ENCODE results near the gene ZNF346.

The ZNF346 gene

DNA sequence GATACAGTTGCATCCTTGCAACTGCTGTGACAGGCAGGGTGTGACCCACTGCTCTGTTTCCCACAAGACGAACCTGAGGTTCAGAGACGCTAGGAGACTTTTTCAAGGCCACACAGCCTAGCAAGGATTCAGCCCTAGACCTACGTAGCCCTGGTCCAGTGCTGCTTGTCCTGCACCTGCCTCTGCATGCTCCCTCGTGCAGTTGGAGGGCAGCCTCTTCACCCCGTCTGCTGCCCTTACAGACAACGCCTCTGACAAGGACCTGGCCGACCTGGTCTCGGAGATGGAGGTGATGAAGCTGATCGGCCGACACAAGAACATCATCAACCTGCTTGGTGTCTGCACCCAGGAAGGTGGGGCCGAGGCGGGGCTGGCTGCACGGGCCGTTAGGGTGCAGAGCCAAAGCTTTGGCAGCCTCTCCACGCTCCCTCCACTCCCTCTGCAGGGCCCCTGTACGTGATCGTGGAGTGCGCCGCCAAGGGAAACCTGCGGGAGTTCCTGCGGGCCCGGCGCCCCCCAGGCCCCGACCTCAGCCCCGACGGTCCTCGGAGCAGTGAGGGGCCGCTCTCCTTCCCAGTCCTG lies 72.7 kb downstream of the ZNF346 start:
- DNase-seq, result no peak

DNA sequence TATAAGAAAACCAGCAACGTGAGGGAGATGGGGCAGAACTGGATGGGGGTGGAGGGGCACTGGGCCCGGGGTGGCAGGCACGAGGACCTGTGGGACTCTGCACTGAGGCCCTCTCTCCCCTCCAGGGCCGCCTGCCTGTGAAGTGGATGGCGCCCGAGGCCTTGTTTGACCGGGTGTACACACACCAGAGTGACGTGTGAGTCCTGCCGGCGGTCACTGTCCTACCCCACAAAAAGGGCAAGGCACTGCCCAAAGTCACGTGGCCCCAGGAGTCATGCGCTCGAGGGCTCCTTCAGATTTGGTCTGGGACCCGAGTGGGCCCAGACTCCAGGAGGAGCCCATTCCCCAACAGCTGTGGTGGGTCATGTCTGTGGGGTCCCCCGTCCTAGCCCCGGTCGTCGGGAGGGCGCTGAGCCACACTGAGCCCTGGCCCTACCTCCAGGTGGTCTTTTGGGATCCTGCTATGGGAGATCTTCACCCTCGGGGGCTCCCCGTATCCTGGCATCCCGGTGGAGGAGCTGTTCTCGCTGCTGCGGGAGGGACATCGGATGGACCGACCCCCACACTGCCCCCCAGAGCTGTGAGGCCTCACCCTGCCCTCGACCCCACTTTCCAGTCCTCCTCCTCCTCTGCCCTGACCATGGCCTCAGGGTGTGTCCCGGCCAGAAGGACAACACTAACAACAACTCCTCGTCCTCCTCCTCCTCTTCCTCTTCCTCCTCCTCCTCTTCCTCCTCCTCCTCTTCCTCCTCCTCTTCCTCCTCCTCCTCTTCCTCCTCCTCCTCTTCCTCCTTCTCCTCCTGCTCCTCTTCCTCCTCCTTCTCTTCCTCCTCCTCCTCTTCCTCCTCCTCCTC lies 73.9 kb downstream of the ZNF346 start:
- DNase-seq, result no peak

DNA sequence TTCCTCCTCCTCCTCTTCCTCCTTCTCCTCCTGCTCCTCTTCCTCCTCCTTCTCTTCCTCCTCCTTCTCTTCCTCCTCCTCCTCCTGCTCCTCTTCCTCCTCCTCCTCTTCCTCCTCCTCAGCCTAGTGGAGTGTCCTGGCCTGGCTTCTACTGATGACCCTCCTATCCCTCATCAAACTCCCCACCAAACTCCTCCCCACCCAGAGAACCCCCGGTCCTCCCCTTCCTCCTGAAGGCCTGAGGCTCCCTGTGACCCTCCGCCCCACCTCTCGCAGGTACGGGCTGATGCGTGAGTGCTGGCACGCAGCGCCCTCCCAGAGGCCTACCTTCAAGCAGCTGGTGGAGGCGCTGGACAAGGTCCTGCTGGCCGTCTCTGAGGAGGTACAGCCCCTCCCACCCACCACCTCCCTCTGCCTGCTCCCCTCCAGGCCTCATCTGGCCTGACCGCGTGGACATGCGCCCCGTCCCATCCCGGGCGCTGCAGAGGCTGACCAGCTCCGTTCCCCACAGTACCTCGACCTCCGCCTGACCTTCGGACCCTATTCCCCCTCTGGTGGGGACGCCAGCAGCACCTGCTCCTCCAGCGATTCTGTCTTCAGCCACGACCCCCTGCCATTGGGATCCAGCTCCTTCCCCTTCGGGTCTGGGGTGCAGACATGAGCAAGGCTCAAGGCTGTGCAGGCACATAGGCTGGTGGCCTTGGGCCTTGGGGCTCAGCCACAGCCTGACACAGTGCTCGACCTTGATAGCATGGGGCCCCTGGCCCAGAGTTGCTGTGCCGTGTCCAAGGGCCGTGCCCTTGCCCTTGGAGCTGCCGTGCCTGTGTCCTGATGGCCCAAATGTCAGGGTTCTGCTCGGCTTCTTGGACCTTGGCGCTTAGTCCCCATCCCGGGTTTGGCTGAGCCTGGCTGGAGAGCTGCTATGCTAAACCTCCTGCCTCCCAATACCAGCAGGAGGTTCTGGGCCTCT lies 74.8 kb downstream of the ZNF346 start:
- DNase-seq, result no peak

DNA sequence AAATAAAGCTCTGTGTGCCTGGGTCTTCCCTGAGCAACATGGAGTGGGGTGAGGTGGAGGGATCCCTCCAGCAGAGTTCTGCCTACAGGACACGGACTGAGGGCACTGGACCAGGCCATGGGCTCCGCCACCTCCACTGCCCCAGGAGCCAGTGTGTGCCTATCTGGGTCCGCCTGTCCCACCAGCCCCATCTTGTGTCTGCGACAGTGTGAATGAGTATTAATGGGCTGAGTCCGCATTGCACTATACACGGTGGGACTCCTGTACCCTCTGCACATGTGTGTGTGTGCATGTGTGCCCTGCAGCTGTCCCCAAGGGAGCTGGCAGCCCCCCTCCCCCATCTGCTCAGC lies 75.6 kb downstream of the ZNF346 start:
- DNase-seq, result no peak

DNA sequence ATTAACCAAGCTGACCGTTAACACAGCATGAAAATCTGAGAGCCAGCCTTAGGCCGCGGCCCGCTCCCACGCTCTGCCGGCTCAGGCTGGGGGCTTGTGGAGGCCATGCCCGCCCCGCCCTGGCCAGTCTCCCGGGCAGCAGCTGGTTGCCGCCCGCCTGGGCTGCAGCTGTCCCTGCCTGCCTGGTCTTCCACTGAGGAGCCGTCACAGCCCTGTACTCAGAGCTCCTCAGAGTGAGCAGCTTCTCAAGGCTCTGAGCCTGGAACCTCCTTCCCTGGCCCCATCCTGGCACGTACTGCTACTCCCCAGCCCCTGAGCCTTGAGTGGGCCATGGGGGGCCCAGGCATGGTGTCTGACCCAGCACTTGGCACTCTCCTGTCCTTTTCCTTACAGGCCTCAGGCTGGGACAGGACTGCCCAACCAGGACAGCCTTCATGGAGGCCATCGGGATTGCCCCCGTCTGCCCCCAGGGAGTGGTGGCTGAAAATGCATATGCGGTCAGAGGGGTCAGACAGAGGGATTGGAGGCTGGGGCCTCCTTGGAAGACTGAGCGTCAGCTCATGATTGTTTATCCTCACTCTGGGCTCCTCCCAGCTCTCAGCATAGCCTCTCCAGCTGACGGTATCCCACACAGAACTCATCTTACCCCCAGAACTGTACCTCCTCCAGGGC lies 76.1 kb downstream of the ZNF346 start:
- DNase-seq, result no peak

DNA sequence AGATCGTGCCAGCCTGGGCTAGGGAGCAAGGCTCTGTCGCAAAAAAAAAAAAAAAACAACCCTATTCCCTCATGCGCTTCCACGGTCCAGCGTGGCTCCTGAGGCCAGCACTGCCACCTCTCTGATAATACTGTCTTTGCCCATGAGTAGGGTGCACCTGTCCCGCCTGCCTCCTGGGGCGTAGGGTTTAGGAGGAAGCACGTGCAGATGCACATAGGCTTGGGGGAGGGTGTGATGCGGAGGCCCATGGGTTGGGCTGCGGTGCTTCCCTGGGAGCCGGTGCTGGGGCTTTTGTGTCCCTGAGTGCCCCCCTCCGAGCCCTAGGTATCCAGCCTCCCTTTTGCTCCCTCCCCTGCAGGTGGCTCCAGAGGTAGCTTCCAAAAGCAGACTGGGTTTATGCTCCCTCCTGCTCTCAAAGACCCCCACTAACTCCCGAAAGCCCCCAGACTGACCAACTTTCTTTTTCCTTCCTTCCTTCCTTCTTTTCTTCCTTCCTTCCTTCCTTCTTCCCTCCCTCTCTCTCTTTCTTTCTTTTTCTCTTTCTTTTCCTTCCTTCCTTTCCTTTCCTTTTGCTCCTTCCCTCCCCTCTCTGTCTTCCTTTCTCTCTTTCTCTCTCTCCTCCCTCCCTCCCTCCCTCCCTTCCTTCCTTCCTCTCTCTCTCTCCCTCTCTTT lies 77.1 kb downstream of the ZNF346 start:
- DNase-seq, result no peak

DNA sequence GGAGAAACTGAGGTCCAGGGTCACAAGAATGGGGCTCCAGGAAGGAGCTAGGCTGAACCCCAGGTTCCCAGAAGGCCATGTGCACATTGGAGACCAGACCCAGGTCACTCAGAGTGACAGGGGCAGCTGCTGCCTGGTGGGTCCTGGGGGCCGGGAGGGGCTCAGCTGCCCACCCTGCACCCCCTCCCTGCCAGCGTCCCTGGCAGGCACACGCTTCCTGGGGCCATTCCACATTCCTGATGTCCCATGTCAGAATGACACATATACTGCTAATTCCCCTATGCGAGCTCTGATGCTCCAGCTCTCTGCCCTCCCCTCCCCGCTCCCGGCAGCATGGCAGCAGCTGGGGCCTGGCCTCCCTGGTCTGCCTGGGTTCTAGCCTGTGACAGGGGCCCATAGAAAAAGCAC lies 78.2 kb downstream of the ZNF346 start:
- no peak for DNase-seq

DNA sequence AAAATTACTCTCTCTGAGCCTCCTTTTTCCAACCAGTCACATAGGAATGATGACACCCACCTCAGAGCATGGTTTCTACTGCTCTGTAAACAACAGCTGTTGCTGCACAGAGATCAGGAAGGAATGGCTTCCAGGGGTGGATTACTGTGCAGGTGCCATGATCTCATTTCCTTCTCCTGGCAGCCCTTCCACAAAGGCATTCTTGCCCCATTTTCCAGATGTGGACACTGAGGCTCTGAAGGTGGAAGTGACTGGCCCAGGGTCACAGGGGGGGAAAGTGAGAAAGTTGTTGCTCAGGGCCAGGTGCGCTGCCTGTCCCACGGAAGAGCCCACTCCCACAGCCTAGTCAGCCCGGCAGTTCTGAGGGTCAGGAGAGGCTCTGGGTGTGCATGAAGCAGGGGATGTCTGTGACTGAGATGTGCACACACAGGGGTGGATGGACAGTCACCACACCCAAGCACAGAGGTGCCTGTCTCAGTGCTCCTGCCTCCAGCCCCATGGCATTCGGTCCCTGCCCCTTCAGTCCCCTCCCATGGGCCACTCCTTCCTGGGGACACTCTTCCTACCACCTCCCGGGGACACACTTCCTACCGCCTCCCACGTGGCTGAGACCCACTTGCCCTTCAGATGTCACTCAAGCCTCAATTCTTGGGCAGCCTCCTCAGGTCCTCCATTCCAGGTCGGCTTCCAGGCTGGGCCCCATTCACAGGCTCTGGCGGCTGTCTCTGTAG lies 81.2 kb downstream of the ZNF346 start:
- DNase-seq, result no peak

DNA sequence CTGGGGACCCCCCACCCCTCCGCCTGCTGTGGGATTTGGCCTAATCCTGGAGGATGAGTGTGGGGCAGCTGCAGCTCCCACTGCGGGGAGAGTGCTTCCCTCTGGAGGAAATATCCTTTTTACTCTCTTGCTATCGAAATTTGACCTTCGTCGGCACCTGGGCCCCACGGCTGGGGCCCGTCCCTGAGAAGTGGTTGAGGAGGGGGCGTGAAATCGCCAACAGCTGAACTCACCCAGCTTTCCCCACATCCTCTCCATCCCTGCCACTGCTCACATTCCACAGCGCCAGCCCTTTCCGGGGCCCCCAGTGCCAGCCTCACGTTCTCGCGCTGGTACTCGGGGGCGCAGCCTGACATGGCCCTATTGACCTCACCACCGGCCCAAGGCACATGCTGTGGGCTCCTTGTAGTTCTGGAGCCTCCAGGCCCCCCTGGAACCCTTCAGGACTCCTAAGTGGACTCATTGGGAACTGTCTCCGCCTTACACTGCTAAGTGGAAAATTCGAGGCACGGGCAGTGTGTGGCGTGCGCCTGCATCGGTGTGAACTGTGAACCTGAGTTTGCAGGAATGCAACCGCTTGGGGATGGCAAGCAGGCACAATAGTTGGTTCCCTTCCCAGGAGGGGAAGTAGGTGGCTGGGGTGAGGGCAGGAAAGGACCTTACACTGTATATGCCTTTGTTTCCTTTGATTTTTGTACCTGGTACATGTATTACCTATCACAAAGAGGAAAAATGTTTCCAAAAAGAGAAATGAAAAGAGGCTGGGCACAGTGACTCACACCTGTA lies 83.4 kb downstream of the ZNF346 start:
- no peak for DNase-seq

DNA sequence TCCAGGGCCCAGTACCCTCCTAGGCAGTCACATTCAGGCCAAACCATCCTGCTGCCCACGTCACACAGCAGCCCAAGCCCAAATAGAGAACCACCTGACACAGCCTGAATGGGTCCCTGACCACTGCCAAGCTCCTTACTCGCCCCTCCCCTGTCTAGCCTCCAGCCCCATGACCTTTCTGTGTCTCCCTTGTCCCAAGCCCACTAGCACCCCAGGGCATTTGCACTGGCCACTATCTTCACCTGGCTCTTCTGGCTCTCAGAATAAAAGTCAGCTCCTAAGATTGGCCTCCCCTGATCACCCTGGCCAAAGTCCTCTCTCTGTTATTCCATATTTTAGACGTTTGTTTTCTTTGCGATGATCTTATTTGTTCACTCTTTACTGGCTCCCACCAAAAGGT lies 84.7 kb downstream of the ZNF346 start:
- DNase-seq, result no peak

DNA sequence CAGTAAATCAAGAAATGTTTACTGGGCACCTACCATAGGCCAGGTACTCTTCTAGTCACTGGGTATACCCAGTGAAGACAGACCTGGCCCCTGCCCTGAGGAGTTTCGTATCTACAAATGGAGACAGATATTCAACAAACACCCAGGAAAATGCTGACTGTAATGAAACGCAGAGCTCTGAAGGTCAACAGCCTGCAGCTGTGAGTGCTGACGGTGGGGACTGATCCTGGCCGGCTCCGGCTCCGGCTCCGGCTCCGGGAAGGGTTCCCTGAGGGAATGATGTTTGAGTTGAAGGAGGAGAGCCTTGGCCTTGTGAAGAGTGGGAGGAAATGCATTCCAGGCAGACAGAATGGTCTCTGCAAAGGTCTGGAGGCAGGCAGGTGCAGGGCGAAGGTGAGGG lies 87.3 kb downstream of the ZNF346 start:
- DNase-seq, result no peak

DNA sequence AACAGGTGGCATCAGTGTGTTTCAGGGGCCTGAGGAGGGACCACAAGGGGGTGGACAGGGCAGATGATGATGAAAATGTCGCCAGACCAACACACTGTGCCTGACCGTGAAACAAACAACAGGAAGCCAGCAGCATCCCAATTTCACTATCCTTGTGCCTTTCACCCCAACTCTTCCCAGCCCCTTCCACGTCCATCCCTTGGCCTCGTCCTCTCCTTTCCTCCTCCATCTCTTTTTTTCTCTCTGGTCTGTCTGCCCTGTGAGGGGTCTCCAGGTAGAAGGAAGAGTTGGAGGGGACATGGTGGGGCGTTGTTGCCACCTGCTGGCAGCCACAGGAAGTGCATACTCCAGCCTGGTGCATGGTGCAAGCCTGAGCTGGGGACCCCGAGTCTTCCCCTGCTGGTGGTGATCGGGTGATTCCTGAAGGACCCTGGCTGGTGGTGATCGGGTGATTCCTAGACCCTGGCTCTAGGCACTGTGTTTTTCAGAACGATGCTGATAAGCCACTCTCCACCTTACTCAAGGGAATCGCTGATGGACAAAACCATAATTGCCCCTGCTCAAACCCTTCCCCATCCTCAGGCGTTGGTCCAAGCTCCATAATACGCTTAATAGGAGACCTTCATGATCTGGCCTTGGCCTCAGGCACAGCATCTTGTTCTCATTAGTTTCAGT lies 89.4 kb downstream of the ZNF346 start:
- peak in 1 of 2 experiments; percentile 13 for DNase-seq

DNA sequence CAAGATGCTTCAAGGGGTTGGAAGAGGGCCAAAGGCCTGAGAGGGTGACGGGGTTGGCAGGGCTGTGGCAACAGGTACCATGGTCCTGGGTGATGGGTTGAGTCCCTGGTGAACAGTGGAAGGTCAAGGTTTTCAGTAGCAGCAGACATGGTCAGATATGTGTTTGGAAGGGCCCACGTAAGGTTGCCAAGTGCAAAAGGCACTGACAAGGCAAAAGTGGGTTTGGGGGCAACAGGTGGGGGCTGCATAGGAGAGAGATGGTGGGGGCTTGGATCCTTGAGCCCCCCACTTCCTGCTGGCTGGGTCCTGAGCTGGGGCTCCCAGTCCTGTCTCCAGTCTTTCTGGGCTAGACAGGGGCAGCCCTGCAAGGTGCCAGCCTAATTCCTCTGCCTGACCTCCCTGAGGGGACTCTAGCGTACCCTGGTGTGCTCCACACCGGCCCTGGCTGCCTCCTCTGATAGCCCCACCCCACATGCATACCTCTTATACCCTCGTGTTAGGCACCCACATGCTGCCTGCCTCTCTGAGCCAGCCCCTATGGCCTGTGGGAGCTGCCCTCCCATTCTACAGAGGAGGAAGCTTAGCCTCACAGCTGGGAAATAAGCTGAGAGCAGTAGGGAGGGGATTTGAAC lies 90.2 kb downstream of the ZNF346 start:
- no peak for DNase-seq

DNA sequence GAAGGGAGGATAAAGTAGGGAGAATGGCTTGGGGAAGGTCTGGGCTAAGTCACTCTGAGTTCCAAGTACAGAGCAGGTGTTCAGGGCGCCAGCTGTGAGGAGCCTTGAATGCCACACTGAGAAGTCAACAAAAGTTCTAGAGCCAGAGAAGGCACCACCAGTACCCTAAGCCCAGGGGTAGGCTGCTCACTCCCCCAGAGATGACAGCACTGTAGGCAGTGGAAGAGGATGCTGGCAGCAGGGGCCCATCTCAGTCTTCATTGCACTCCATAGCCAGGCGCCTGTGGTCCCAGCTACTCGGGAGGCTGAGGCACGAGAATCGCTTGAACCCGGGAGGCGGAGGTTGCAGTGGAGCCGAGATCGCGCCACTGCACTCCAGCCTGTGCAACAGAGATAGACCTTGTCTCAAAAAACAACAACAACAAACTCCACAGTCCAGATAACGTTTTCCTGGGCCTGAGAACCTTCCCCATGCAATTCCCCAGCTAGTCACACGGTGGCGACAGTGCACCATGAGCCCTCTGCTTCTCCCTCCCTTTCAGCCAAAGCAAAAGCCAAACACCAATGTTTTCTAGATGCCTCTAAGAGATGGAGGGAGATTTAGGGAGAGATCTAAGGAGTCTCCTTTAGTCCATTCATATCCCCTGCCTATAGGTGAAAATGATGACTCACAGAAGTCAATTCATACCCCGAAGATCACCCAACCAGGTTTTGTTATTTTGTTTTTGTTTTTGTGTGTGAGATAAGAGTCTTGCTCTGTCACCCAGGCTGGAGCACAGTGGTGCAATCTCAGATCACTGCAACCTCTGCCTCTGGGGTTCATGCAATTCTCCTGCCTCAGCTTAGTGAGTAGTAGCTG lies 91.3 kb downstream of the ZNF346 start:
- peak; percentile 19 to 20 for DNase-seq

DNA sequence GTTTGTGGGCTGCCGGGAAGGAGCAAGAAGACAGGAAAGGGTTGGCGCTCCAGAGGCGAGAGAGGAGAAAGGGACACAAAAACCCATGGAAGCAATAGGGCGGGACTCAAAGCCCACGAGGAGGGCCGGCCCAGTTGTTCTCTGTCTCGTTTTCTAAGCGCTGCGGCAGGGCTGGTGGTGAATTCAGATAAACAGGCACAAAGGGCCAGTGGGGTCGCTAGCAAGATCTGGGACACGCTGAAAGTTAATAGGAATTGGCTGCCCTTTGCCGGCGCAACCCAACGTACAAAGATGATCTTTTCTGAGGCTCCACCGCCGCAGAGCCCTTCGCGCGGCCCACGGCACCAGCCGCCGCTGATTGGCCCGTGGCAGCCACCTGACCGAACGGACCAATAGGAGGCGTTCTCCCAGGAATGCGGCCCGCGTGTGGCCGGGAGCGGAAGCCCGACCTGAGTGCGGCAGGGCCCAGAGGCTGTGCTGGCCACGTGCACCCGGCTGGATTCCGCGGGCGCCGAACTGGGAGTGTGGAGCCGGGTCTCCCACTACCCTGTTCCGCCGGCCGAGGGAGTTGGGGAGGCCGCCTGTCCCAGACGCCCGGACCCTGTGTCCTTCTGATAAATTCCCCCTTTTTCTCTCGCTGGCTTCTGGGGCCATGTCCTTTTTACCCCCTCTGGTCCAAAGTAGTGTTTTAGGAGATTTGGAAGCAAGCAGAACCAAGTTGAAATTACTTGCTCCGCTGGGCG lies 94.3 kb downstream of the ZNF346 start:
- peak; percentile 38 to 83 for DNase-seq

DNA sequence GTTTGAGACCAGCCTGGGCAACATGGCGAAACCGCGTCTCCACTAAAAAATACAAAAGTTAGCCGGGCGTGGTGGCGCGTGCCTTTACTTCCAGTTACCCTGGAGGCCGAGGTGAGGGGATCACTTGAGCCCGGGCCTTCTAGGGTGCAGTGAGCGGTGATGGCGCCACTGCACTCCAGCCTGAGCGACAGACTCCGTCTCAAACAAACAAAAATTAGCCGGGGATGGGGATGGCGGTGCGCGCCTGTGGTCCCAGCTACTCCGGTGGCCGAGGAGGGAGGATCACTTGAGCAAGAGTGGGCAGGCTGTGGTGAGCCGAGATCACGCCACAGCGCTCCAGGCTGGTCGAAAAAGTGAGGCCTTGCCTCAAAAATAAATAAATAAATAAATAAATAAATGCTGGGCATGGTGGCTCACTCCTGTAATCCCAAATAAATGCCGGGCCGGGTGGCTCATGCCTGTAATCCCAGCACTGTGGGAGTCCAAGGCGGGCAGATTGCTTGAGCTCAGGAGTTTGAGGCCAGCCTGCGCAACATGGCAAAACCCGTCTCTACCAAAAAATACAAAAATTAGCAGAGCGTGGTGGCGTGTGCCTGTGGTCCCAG lies 95.0 kb downstream of the ZNF346 start:
- no peak for DNase-seq

DNA sequence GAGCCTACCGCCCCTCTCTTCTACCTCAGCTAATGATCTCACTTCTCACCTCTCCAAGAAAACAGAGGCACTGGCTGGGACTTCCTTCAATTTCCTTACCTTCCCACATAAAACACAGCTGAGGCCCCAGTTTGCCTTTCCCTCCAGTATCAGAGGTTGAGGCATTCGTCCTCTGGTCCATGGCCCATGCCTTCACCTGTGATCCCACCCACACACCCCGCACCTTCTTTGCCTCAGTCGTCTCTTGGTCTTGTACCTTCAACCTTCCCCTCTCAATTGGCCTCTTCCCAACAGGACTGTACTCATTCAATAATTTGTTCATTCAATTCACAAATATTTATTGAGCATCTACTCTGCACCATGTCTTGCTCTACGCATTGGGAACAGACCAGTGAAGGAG lies 100.1 kb downstream of the ZNF346 start:
- DNase-seq, result no peak

Measured in NCI-H1930 (cell line).